GM10847 (cell line): ENCODE results near the gene CNIH1.

Experiments used
- POLR2A ChIP-seq: IDR thresholded peaks from 2 replicates; pipeline ENCODE4 v1.6.1; 2011; ENCODE audit not compliant: insufficient read length; ENCODE audit errors: extremely low read depth

Gene CNIH1

GRCh38 chr14:54443981-54444380, 2.8 kb upstream of the CNIH1 start:
- no peak for TF ChIP-seq POLR2A

GRCh38 chr14:54440476-54440872, 700 bp downstream of the CNIH1 start:
- TF ChIP-seq POLR2A, result no peak

DNA sequence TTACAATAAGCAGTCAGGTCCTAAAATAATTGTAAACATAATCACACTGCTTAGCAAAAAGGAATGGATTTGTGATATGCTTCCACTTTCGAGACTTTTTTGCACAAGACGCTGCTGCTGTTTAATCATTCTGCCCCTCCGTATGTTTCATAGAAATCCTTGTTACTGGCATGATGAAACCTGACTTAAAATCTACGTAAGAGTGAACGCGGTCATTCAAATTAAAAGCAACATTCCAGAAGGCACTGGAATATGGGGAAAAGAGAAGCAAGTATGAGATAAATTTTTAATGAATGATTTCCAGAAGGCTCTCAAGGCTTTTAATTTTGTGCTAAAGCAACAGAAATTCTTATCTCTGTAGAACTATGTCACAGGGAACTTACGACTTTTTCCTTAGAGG, 1.1 kb downstream of the CNIH1 start:
- TF ChIP-seq POLR2A, result no peak

- no peak for TF ChIP-seq POLR2A
Observed at GRCh38 chr14:54438703-54439102, 2.5 kb downstream of the CNIH1 start.

DNA sequence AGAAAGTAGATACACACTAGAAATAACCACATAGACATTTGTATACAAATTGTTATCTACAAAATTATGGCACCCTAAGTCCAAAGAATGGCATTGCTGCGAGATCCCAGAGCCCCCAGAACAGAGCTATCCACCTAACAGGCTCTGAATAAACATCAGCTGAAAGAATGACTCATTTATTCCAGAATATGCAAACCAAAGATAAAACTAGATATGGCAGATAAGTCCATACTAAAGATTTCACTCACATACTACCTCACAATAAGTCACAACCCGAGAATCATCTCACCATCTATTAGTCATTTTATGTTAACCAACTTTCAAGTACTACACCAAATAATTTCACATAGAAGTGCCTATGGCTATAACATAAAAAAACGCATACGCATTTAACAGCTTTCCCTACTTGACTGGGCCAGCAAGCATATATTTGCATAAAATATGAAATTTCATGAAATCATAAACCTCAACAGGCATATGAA, 5.6 kb downstream of the CNIH1 start:
- no peak for TF ChIP-seq POLR2A

GRCh38 chr14:54428527-54428926, 12.6 kb downstream of the CNIH1 start:
- no peak for TF ChIP-seq POLR2A

GRCh38 chr14:54427871-54428270, 13.3 kb downstream of the CNIH1 start:
- no peak for TF ChIP-seq POLR2A

GRCh38 chr14:54425537-54426274, 15.5 kb downstream of the CNIH1 start:
- no peak for TF ChIP-seq POLR2A

DNA sequence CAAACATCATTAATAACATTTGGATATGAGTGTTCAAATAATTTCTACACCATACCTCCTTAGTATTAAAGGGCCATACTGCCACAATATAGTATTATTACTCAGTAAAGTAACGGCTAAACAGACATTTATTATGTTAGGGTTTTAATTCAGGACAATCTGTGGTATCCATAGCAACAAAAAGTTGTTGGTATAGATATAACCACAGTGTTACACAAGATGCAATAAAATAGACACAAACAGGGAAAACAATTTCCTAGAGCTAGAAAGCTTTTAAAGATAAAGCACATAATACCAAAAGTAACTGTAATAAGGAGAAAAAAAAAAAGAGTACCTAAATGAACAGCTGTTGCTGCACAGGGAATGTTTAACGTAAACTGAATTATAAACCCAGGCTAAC, 16.1 kb downstream of the CNIH1 start:
- no peak for TF ChIP-seq POLR2A

DNA sequence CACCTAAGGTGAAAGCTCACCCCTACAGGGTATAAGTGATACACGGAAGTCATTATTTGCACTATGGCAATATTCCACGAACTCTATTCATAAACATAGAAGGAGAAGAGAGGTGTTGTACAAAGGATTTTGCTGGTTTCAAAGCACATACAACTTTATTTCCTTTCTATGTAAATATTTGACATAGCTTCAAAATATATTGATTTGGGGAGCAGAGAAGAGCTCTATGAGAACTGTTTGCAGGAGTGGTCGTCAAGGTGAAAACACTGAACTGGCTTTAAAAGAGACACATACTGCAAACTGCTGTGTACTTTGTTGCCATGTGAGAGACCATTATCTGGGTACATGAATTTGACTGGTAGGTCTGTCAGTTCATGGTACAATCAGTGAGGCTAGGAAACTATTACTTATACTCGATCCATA, 16.7 kb downstream of the CNIH1 start:
- no peak for TF ChIP-seq POLR2A

DNA sequence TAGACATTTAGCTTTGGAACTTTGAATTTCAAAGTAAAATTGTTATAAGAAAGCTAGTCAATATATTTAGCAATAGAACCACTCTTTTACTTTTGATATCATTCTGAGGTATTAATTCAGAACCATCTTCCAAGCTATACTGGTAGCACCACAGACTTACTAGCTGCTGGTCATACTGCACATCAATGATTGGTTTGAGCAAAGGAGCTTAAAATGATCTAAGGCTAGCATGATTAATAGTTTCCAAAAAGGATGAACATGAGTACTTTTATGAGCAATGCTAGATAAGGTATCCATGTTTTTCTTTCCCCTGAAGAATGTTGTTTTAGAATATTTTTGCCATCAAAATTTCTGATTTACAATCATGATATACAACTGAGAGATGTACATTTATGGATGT, 17.2 kb downstream of the CNIH1 start:
- no peak for TF ChIP-seq POLR2A

GRCh38 chr14:54420478-54421142, 20.6 kb downstream of the CNIH1 start:
- TF ChIP-seq POLR2A, result no peak

DNA sequence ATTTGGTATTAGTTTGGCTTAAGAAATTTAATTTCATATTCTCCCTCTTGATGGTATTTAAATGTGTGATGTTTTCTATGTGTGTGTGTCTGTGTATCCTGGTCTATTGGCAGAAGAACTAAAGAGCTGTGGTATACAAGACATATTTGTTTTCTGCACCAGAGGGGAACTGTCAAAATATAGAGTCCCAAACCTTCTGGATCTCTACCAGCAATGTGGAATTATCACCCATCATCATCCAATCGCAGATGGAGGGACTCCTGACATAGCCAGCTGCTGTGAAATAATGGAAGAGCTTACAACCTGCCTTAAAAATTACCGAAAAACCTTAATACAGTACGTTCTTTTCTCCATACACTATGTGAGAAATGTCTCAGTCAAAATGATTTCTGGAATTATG, 29.8 kb downstream of the CNIH1 start:
- no peak for TF ChIP-seq POLR2A

GRCh38 chr14:54410215-54410614, 31.0 kb downstream of the CNIH1 start:
- TF ChIP-seq POLR2A, result no peak

- no peak for TF ChIP-seq POLR2A
Observed at GRCh38 chr14:54399560-54399959, 41.6 kb downstream of the CNIH1 start.

- TF ChIP-seq POLR2A, result peak; percentile 93
Observed at GRCh38 chr14:54396493-54397335, 44.5 kb downstream of the CNIH1 start, which contains the start of gene CDKN3. CDKN3 (plus strand) TSS chr14:54397007; CDS start chr14:54397069, 62 bp downstream.
